GM12878 (cell line): ENCODE measurements around the gene DDX27. TPM values are rescaled to one million over a fixed set of nuclear protein-coding genes. Genes with fewer than 3 reads are reported as not detected.

Source experiments
- BACH1 ChIP-seq: fragments of 450-650 bp; IDR thresholded peaks from 2 replicates; pipeline ENCODE4 v1.6.1; 2017; ENCODE audit warnings: mild to moderate bottlenecking, borderline replicate concordance
- BRCA1 ChIP-seq: IDR thresholded peaks from 2 replicates; pipeline ENCODE4 v1.6.1; 2011; ENCODE audit warnings: low read depth, low read length, improper control_type of control experiment
- CHD2 ChIP-seq: IDR thresholded peaks from 2 replicates; pipeline ENCODE4 v1.6.1; 2011; ENCODE audit warnings: low read depth, low read length, improper control_type of control experiment, borderline replicate concordance
- CREB1 ChIP-seq: IDR thresholded peaks from 2 replicates; pipeline ENCODE4 v1.6.1; 2012; ENCODE audit warnings: low read depth, mild to moderate bottlenecking, inconsistent platforms
- ESRRA ChIP-seq: IDR thresholded peaks from 2 replicates; pipeline ENCODE4 v1.6.1; 2012; ENCODE audit warnings: mild to moderate bottlenecking, low read length, improper control_type of control experiment
- FOS ChIP-seq: IDR thresholded peaks from 3 replicates; pipeline ENCODE4 v1.6.1; 2011; ENCODE audit warnings: borderline replicate concordance; ENCODE audit not compliant: insufficient read length; ENCODE audit errors: extremely low read depth
- FOXK2 ChIP-seq: fragments of 450-650 bp; IDR thresholded peaks from 2 replicates; pipeline ENCODE4 v1.6.1; 2017; ENCODE audit warnings: mild to moderate bottlenecking, moderate library complexity
- HDAC2 ChIP-seq: fragments of 200-600 bp; sonication (generic); IDR thresholded peaks from 2 replicates; pipeline ENCODE4 v1.6.1; 2017
- HSF1 ChIP-seq: fragments of 150-350 bp; IDR thresholded peaks from 2 replicates; pipeline ENCODE4 v1.6.1; 2014; ENCODE audit warnings: mild to moderate bottlenecking, low read depth, low read length
- JUND ChIP-seq: IDR thresholded peaks from 2 replicates; pipeline ENCODE4 v1.6.1; 2012; ENCODE audit warnings: low read depth, mild to moderate bottlenecking, low read length, improper control_type of control experiment, moderate library complexity
- LARP7 ChIP-seq: fragments of 450-650 bp; IDR thresholded peaks from 2 replicates; pipeline ENCODE4 v1.6.1; 2017; ENCODE audit warnings: mild to moderate bottlenecking
- NFYA ChIP-seq: IDR thresholded peaks from 2 replicates; pipeline ENCODE4 v1.6.1; 2011; ENCODE audit warnings: low read depth, mild to moderate bottlenecking, low read length, improper control_type of control experiment, borderline replicate concordance
- PBX3 ChIP-seq: IDR thresholded peaks from 2 replicates; pipeline ENCODE4 v1.6.1; 2011; ENCODE audit warnings: mild to moderate bottlenecking, low read depth, low read length, moderate library complexity; ENCODE audit not compliant: insufficient replicate concordance
- POLR2A ChIP-seq: IDR thresholded peaks from 2 replicates; pipeline ENCODE4 v1.6.1; 2011; ENCODE audit warnings: low read depth, mild to moderate bottlenecking, low read length
- POLR2AphosphoS2 ChIP-seq: IDR thresholded peaks from 2 replicates; pipeline ENCODE4 v1.6.1; 2011; ENCODE audit warnings: low read depth, mild to moderate bottlenecking, low read length, improper control_type of control experiment, moderate library complexity
- RCOR1 ChIP-seq: conservative IDR thresholded peaks from 2 replicates; pipeline ENCODE4 v1.6.1; 2012; ENCODE audit warnings: low read depth, low read length, improper control_type of control experiment
- SMAD5 ChIP-seq: IDR thresholded peaks from 2 replicates; pipeline ENCODE4 v1.6.1; 2016; ENCODE audit warnings: antibody characterized with exemption, low read depth
- SPI1 ChIP-seq: IDR thresholded peaks from 2 replicates; pipeline ENCODE4 v1.6.1; 2011; ENCODE audit warnings: low read depth, mild to moderate bottlenecking, low read length, moderate library complexity, borderline replicate concordance; ENCODE audit not compliant: insufficient read depth
- STAT3 ChIP-seq: IDR thresholded peaks from 2 replicates; pipeline ENCODE4 v1.6.1; 2011; ENCODE audit warnings: low read depth, low read length, improper control_type of control experiment
- TCF12 ChIP-seq: IDR thresholded peaks from 2 replicates; pipeline ENCODE4 v1.6.1; 2011; ENCODE audit warnings: low read depth, mild to moderate bottlenecking, low read length
- ZBED1 ChIP-seq: IDR thresholded peaks from 2 replicates; pipeline ENCODE4 v1.6.1; 2016; ENCODE audit warnings: borderline replicate concordance
- ZBTB33 ChIP-seq: fragments of 450-650 bp; IDR thresholded peaks from 2 replicates; pipeline ENCODE4 v1.6.1; 2017; ENCODE audit warnings: mild to moderate bottlenecking
- polyA plus RNA-seq, 11 experiments: library from polyadenylated mRNA; depleted of rRNA in 4 of 11; unstranded in 6 of 11; stranded (reverse) in 5 of 11; fragments of >200 nt; fragmentation: Nextera tagmentation in 4 of 11; fragmentation: Illumina TruSeq in 1 of 11; extraction: Ambion mirVana in 4 of 11; extraction: Trizol in 1 of 11; gene quantifications; 1 replicate in 1 of 11; 2 replicates in 10 of 11; pipeline versions ENCODE4 v1.2.1 to v1.2.3, GENCODE V29; 2011 to 2016; ENCODE audit warnings: inconsistent platforms in 2 of 11, missing spikeins in 2 of 11, low read depth in 1 of 11
- total RNA-seq, 4 experiments: library from RNA; depleted of rRNA in 3 of 4; stranded (reverse); fragments of >200 nt in 3 of 4; fragmentation: Illumina TruSeq in 1 of 4; extraction: Trizol in 1 of 4; gene quantifications; 2 replicates each; pipeline versions ENCODE4 v1.2.1 to v1.2.3, GENCODE V29; 2013 to 2021
- TF ChIP-seq, protein P1 (sequence below): fragments of 450-650 bp; IDR thresholded peaks from 2 replicates; pipeline ENCODE4 v1.6.1; 2017; ENCODE audit warnings: mild to moderate bottlenecking, moderate library complexity

The DDX27 gene
- total and polyA plus RNA-seq, 10 of the 15 experiments (the other 5 are each of a cell fraction or from before 2014, with no cell fraction given), result 19.8 to 78.8 (median 54.9) TPM

GRCh38 chr20:49283703-49284625, 64.7 kb downstream of the DDX27 start (continued):
- TF ChIP-seq HDAC2 (no peak), CREB1 (no peak), SPI1 (no peak), ESRRA (no peak), ZBTB33 (no peak), JUND (no peak), ZBED1 (peak; percentile 19; the same call in 1 of the 2 replicates), LARP7 (no peak), HSF1 (no peak), SMAD5 (no peak), STAT3 (no peak), FOXK2 (no peak), TCF12 (no peak), FOS (no peak), NFYA (no peak), PBX3 (no peak), CHD2 (no peak), POLR2A (peak; percentile 66), BRCA1 (no peak), POLR2AphosphoS2 (no peak; the same call in 1 of the 2 replicates), RCOR1 (no peak), BACH1 (no peak)
- TF ChIP-seq, protein P1, sequence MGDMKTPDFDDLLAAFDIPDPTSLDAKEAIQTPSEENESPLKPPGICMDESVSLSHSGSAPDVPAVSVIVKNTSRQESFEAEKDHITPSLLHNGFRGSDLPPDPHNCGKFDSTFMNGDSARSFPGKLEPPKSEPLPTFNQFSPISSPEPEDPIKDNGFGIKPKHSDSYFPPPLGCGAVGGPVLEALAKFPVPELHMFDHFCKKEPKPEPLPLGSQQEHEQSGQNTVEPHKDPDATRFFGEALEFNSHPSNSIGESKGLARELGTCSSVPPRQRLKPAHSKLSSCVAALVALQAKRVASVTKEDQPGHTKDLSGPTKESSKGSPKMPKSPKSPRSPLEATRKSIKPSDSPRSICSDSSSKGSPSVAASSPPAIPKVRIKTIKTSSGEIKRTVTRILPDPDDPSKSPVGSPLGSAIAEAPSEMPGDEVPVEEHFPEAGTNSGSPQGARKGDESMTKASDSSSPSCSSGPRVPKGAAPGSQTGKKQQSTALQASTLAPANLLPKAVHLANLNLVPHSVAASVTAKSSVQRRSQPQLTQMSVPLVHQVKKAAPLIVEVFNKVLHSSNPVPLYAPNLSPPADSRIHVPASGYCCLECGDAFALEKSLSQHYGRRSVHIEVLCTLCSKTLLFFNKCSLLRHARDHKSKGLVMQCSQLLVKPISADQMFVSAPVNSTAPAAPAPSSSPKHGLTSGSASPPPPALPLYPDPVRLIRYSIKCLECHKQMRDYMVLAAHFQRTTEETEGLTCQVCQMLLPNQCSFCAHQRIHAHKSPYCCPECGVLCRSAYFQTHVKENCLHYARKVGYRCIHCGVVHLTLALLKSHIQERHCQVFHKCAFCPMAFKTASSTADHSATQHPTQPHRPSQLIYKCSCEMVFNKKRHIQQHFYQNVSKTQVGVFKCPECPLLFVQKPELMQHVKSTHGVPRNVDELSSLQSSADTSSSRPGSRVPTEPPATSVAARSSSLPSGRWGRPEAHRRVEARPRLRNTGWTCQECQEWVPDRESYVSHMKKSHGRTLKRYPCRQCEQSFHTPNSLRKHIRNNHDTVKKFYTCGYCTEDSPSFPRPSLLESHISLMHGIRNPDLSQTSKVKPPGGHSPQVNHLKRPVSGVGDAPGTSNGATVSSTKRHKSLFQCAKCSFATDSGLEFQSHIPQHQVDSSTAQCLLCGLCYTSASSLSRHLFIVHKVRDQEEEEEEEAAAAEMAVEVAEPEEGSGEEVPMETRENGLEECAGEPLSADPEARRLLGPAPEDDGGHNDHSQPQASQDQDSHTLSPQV, result no peak
